ENCODE results near the gene AIF1L. TPM values are rescaled to one million over a fixed set of nuclear protein-coding genes. Genes with fewer than 3 reads are reported as not detected.

The AIF1L gene
- polyA plus RNA-seq (2014; cell fraction: cytosol; rRNA removed), result 19.6 and 20.7 TPM in 2 replicates
- 12.8 and 13.3 TPM in 2 replicates for polyA plus RNA-seq (2014; cell fraction: nucleus; rRNA removed)

DNA sequence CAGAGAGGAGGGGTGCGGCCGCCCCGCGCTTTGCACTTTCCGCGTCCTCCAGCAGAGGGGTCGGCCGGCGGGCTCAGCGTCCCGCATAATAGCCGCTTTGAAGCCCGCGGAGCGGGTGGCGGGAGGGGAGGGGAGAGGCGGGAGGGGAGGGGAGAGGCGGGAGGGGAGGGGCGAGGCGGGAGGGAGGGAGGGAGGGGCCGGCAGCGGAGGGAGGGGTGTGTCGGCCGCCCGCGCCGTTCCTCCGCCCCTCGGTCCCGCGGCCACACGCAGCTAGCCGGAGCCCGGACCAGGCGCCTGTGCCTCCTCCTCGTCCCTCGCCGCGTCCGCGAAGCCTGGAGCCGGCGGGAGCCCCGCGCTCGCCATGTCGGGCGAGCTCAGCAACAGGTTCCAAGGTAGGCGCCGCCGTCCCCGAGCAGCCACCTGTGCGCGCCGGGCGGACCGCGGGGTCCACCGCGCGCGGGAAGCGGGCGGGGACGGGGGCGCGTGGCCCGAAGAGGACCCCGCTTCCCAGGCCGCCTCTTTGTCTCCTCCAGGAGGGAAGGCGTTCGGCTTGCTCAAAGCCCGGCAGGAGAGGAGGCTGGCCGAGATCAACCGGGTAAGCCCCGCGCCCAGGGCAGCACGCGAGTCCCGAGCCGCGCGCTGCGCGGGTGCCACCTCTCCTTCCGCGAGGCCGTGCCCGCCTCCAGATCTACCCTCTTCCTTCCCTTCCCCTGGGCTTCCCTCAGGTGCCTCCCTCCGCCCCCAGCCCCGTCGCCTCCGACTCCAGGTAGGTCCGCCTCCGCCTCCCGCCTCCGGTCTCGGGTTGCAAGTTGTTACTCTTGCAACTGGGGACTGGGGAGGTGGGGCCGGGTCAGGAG lies at the start of gene AIF1L:
TSS of gene AIF1L (plus strand) at position 263 of the 857 bp plus-strand sequence. CDS start at position 362, 99 bp downstream.
- peak; percentile 63 for DNase-seq (ENCODE audit: low spot score)

DNA sequence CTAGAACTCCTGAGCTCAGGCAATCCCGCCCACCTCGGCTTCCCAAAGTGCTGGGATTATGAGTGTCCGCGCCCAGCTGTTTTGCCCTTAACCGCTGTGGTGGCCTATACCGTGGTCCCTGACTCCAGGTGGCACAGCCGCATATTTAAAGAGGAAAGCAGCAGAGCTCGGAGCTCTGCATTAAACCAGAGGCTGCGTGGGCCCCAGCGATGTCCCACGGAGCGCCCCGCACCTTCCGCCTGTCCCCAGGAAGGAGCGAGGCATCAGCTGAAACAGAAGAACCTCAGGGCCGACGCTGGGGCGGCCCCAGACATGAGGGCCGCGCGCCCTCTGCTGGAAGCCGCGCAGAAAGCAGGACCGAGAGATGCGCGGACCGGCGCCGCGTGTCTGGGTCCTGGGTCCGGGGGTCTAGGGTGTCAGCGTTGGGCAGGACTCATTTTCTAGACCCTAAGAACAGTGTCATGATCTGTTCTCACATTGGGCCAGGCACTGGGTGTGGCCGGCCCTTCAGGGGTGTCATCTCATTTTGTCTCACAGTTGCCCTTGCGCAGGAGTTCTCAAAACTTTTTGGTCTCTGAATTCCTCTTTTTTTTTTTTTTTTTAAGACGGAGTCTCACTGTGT lies 49.6 kb upstream of the AIF1L start:
- DNase-seq (ENCODE audit: low spot score), result peak; percentile 67

DNA sequence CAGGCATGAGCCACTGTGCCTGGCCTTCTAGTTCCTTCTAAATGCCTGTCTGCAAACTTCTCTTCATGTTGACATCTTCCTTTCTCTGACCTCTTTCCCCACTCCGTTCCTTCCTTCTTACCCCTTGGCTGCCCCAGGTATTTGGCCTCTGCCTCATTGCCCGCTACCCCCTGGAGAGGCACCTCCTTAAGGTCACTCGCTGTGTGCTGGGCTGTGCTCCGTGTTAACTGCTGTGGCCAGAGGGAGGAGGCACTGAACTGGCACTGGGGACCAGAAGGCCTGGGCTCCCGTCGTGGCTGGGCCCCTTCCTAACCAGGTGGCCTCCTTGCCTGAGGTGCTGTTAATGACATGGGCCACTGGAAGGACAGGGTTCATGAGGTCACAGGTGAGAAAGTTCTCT lies 48.0 kb upstream of the AIF1L start:
- no peak for DNase-seq (ENCODE audit: low spot score)

DNA sequence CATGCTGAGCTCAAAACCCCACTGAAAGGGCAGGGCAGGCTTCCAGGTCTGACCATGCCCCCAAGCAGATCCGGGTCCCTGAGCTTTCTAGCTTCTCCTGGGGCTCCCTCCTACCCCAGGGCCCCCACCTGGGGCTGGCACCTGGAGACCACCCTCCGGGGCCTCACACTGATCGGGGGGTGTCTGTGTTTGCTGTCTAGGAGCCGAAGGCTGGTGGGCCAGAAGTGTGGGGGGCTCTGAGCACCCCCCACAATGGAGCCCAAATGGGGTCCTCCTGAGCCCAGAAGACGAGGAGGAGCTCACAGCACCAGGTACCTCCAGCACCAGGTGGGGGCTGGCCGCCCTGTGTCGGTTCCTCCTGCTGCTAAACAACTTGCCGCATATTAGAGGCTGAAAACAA lies 47.5 kb upstream of the AIF1L start:
- DNase-seq (ENCODE audit: low spot score), result no peak

DNA sequence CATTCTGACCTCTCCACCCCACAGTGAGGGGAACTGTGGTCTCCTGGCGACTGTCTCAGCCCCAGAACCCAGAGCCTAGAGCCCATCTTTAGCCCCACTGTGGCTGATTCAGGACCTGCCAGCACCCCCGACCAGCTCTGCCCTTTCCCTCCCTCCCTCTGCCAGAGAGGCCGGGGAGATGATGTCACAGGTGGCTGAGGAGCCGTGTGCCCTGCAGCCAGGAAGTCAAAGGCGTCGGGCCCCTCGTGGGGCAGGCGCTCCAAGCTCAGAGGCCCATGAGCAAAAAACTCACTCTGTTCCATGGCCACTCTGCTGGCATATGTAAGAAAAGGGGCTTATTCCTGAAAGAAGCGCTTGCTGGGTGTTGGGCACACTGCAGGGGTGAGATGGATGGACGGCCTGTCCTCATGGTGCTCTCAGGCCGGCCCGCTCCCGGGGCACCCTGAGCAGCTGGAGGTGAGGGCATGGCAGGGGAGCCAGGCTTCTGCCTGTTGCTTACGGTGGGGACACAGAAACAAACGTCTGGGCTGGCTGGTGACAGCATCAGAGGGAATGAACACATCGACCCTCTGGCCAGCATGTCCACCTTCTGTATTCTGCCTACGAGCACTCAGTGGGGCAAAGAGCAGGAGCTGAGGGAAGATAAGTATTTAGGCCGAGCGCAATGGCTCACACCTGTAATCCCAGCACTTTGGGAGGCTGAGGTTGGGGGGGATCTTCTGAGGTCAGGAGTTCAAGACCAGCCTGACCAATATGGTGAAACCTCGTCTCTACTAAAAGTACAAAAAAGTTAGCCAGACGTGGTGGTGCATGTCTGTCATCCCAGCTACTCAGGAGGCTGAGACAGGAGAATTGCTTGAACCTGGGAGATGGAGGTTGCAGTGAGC lies 46.3 kb upstream of the AIF1L start:
- no peak for DNase-seq (ENCODE audit: low spot score)

DNA sequence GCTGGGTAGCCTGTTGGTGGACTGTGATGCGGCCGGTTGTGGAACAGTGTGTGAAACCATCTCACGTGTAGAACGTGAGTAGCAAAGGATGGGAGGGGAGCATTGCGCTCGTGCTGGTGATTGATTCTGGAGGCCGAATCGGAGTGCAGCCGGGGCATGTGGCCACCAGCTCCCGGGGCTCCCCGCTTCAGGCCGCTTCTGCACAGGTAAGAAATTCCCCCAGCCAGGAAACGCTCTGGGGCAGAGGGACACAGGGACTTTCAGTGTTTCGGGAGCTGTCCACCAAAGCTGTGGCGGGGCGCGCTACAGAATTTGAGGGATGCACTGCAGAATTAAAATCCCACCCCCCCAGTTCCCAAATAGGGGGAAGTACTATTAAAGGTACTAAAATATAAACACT lies 45.5 kb upstream of the AIF1L start:
- DNase-seq (ENCODE audit: low spot score), result no peak

DNA sequence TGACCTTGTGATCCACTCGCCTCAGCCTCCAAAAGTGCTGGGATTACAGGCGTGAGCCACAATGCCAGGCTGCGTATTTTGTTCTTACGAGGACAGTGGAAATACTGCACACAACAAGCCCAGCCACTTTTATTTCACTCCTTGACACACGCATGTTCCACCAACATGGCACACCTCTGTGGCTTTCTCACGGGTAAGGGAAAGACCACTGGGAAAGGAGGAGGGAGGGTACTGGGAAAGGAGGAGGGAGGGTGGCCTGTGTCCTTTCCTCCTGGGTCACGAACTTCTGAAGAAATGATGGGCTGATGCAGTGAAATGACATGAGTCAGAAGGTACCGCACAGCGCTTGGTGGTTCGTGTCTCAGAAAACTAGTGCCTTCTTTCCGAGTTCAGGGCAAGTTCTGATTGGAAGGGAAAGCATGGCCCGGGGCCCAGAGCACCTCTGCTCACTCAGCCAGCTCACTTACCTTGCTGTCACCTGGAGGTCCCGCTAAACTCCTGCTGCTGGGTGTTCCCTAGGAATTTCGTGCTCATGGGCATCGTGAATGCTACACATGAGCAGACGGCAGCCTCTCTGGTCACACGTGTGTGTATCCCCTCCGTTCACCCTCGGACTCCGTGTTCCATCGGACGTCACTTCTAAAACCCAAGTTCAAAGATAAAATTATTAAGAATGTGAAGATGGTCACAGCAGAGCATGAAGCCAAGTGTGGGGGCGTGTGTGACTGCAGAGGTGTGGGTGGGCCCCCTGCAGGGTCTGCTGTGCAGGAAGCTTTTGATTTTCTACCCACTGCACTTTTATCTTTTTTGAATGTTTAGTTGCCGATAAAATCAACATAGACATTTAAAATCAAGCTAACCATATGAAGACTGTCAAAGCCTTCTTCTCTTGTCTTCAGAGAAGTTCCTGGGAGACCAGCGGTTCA lies 44.5 kb upstream of the AIF1L start:
- DNase-seq (ENCODE audit: low spot score), result no peak

DNA sequence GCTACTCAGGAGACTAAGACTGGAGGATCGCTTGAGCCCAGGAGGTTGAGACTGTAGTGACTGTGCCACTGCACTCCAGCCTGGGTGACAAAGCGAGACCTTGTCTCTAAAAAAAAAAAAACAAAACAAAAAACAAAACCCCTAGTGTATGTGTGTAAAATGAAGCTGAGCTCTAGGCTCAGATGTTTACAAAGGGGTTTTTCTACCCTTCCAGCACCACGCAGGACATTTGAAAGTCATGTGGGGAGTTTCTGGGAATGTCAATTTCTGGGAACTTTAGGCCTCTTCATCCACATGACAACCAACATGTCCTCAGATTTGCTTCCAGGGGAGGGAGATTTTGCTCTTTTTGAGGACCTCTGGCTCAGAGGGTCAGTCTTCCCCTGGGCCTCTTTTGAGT lies 42.4 kb upstream of the AIF1L start:
- DNase-seq (ENCODE audit: low spot score), result no peak

DNA sequence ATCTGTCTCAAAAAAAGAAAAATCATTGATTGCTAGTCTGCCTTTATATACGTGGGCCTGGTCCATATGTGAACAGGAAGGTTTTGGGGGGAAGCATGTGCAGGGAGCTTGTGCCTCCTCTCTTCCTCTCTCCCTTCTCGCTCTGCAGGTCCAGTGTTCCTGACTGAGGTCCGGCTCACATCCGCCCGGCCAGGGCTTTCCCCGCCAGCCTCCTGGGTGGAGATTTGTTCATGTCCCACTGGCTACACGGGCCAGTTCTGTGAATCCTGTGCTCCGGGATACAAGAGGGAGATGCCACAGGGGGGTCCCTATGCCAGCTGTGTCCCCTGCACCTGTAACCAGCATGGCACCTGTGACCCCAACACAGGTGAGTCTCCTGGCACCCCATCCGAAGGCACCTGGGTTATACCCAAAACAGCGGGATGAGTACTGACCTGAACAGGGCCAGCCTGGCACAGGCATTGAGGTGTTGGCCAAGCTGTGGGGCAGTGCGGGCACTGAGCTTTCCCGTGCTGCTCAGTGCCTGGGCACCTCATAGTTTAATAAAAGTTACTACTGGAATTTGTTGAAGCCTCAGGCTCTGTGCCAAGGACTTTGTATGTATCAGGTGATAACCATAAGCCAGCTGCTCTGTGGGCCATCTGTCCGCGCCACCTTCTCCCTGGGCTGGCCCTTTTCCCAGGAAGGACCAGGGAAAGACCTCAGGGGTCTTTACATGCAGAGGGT lies 39.4 kb upstream of the AIF1L start:
- DNase-seq (ENCODE audit: low spot score), result no peak

DNA sequence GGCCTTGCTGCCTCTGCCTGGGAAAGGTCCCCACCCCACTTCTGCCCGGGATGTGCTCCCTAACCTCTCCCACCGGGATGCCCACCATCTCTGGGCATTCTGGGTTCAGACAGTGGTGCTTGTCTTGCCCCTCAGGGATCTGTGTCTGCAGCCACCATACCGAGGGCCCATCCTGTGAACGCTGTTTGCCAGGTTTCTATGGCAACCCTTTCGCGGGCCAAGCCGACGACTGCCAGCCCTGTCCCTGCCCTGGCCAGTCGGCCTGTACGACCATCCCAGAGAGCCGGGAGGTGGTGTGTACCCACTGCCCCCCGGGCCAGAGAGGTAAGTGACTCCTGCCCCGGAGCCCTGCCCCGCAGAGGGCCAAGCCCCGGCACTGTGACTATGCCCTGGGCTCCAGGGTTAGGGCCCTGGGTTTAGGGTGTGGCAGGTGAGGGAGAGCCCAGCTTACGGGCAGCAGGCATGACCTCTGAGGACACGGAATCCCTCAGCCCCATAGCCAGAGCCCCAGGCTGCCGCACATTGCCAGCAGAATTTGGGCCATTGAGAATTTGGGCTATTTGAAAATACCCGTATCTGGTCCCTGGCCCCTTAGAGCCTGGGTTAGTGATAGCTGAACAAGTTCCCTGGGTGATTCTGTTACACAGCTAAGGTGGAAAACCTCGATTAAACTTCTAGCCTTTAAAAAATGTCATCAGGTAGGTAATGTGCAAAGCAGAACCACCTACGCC lies 35.3 kb upstream of the AIF1L start:
- no peak for DNase-seq (ENCODE audit: low spot score)

DNA sequence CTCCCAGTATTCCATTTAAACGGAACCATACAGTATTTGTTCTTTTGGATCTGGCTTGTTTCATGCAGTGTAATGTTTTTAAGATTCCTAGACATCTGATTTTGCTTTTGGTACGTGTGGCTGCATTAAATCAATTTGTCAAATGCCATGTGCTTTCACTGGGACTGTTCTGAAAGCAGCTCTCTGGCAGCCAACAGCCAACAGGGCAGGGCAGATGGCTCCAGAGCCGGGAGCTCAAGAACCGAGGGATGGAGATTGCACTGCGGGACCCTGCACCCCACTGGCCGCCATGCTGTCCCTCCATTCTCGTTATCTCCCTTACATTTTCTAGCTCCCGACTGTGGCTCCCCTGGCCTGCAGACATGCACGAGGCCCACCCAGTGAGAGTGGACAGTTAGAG lies 33.4 kb upstream of the AIF1L start:
- no peak for DNase-seq (ENCODE audit: low spot score)

DNA sequence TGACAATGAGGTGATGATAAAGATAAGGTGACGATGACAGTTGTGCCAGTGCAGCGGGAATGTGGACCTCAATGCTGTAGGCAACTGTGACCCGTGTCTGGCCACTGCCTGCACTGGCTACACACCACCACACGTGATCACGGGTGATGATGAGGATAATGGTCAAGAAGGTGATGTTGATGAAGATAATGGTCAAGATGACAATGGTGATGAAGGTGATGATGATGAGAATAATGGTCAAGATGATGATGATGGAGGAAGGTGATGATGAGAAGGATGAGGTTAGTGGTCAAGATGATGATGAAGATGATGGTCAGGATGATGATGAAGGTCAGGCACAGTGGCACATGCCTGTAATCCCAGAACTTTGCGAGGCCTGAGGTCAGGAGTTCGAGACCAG lies 30.7 kb upstream of the AIF1L start:
- no peak for DNase-seq (ENCODE audit: low spot score)

DNA sequence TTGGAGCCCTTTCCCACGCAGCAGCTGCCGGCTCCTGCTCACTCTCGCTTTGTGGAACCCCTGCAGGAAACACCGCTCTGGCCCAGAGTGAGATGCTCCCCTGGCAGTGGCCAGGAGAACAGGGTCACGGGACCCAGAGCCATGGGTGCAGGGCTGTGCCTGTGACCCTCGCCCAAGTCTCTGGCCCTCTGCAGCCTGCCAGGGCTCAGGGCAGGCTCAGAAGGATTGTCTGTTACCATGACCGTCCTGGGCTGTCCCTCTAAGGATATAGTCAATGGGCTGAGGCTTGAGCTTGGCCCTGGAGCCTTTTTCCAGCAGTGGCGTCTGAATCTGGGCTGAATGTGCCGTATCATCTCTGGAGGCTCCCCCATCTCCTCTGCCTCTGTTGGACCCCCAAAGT lies 28.7 kb upstream of the AIF1L start:
- no peak for DNase-seq (ENCODE audit: low spot score)

DNA sequence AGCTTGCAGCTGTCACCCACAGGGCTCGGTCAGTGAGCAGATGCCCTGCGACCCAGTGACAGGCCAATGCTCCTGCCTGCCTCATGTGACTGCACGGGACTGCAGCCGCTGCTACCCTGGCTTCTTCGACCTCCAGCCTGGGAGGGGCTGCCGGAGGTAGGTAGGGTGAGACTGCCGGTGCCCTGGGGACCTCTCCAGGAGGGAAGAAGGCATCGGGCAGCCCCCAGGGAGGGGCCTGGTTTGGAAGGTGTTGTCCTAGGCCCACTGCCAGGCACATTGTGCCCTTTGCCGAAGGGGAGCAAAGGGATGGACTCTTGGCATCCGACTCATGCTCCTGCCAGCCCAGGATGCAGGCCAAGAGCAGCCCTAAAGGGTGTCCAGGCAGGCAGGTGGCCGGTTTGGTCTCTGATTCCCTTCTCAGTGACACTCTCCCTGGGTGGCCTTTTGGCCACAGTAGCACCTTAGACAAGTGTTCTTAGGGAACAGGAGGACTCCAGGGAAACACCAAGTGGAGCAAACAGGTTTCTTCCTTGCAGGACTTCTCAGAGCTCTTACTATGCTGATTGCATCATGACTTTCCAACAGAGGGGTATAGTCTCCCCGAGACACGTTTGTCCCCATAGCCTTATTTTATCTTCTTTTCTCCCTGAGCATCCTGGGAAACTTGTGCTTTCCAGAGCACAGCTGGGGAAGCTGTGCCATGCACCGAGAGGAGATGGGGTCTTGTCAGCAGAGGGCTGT lies 28.1 kb upstream of the AIF1L start:
- DNase-seq (ENCODE audit: low spot score), result no peak

DNA sequence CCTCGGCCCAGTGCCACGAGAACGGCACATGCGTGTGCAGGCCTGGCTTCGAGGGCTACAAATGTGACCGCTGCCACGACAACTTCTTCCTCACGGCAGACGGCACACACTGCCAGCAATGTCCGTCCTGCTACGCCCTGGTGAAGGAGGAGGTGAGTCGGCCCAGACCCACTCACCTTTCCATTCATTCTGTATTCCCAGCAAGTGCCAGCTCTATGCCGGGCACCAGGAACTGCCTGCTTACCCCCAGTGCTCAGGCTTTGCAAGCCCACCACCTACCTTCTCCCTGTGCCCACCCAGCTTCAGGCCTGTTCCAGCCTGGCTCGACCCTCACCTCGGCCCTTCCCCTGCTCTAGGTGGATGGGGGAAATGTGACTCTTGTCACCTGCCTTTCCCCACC lies 26.6 kb upstream of the AIF1L start:
- DNase-seq (ENCODE audit: low spot score), result no peak

DNA sequence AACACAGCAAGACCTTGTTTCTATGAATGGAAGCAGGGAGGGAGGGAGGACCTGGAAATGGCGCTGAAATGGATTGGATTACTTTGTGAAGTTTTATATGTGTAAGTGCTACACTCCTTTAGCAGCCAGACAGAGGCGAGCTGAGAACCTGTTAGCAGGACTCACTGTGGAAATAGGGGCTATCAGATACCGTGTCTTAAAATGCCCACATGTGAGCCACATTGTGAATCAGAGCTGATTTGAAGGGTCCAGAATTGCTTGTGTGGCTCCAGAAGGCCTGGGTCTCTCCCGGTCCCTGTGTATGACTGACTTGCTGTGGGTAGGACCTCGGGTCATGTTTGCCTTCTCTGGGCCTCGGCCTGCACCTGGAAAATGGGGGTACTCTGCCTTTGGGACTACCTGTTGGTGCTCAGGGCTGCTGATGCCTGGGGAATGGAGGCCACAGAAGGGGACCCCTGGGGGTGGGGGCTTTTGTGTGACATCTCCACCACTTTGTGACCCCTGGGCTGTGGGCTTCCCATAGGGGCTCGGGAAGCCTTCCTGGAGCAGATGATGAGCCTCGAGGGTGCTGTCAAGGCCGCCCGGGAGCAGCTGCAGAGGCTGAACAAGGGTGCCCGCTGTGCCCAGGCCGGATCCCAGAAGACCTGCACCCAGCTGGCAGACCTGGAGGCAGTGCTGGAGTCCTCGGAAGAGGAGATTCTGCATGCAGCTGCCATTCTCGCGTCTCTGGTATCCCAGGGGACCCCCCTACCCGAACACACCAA lies 24.0 kb upstream of the AIF1L start:
- DNase-seq (ENCODE audit: low spot score), result no peak

DNA sequence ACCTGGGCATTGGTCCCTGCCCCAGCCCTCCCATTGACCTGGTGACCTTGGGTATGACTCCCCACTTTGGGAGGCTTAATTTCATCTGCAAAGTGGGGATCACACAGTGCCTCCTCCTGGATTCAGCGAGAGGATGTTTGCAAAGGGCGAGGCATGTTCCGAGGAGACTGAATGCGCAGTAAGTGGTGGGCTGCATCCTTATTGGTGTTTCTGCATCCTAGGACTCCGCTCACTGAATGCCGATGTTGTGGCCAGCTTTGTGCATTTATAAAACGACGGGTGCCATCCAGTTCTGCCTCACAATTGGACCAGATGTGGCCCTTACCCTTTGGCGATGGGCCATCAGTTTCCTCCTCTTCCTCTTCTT lies 23.5 kb upstream of the AIF1L start:
- no peak for DNase-seq (ENCODE audit: low spot score)

Data from SK-N-DZ (cell line).